ENCODE data around the gene NXF1.
"Not testable (repeated sequence)": the region's sequence is repeated elsewhere in the genome, so short reads cannot be mapped to it uniquely, and the experiment has no call there.

NXF1 gene

GRCh38 chr11:62805076-62805892 is at the start of gene NXF1:
TSS of gene NXF1 (minus strand) at chr11:62805440. CDS start at chr11:62805356, 84 bp downstream.
- DNase-seq (ENCODE audit: low read depth in 2 of 2), result peak; percentile 90 to 95

- DNase-seq (ENCODE audit: low read depth in 2 of 2), result no peak
Measured at GRCh38 chr11:62854013-62854824, 49.0 kb upstream of the NXF1 start.

GRCh38 chr11:62853279-62853965 is 48.2 kb upstream of the NXF1 start:
- DNase-seq (ENCODE audit: low read depth in 2 of 2), result no peak

GRCh38 chr11:62852523-62853188 is 47.4 kb upstream of the NXF1 start:
- DNase-seq (ENCODE audit: low read depth in 2 of 2), result no peak

- no peak for DNase-seq (ENCODE audit: low read depth in 2 of 2)
Measured at GRCh38 chr11:62851807-62852522, 46.7 kb upstream of the NXF1 start.

- no peak for DNase-seq (ENCODE audit: low read depth in 2 of 2)
Measured at GRCh38 chr11:62850911-62851806, 45.9 kb upstream of the NXF1 start.

- DNase-seq (ENCODE audit: low read depth in 2 of 2), result no peak
Measured at GRCh38 chr11:62847767-62848314, 42.6 kb upstream of the NXF1 start.

GRCh38 chr11:62846177-62846576 is 40.9 kb upstream of the NXF1 start:
- DNase-seq (ENCODE audit: low read depth in 2 of 2), result no peak

GRCh38 chr11:62844154-62844553 is 38.9 kb upstream of the NXF1 start:
- no peak for DNase-seq (ENCODE audit: low read depth in 2 of 2)

- no peak for DNase-seq (ENCODE audit: low read depth in 2 of 2)
Measured at GRCh38 chr11:62843466-62843865, 38.2 kb upstream of the NXF1 start.

GRCh38 chr11:62842891-62843290 is 37.7 kb upstream of the NXF1 start:
- not testable (repeated sequence) for DNase-seq (ENCODE audit: low read depth in 2 of 2)

- DNase-seq (ENCODE audit: low read depth in 2 of 2), result no peak
Measured at GRCh38 chr11:62842171-62842741, 37.0 kb upstream of the NXF1 start.

- peak; percentile 70 to 74 for DNase-seq (ENCODE audit: low read depth in 2 of 2)
Measured at GRCh38 chr11:62841361-62842170, 36.3 kb upstream of the NXF1 start.

GRCh38 chr11:62840721-62841360 is 35.6 kb upstream of the NXF1 start:
- peak; percentile 74 to 81 for DNase-seq (ENCODE audit: low read depth in 2 of 2)

- DNase-seq (ENCODE audit: low read depth in 2 of 2), result peak; percentile 81 to 86
Measured at GRCh38 chr11:62839050-62839945, 34.1 kb upstream of the NXF1 start, which contains the start of gene WDR74. TSS of gene WDR74 (minus strand) at chr11:62839590. CDS start at chr11:62839570, 20 bp downstream.

- no peak for DNase-seq (ENCODE audit: low read depth in 2 of 2)
Measured at GRCh38 chr11:62835336-62835735, 30.1 kb upstream of the NXF1 start.
